Bronchial smooth muscle cell (primary cell): Measurements from ENCODE around the gene TMEM225. TPM values are rescaled to one million over a fixed set of nuclear protein-coding genes. Genes with fewer than 3 reads are reported as not detected.

Experiments used
- total RNA-seq: library from RNA; depleted of rRNA; stranded (reverse); fragments of >200 nt; gene quantifications from 2 replicates; pipeline ENCODE4 v1.2.1, GENCODE V29; 2014

Gene TMEM225
- total RNA-seq = not detected in 2 replicates

DNA sequence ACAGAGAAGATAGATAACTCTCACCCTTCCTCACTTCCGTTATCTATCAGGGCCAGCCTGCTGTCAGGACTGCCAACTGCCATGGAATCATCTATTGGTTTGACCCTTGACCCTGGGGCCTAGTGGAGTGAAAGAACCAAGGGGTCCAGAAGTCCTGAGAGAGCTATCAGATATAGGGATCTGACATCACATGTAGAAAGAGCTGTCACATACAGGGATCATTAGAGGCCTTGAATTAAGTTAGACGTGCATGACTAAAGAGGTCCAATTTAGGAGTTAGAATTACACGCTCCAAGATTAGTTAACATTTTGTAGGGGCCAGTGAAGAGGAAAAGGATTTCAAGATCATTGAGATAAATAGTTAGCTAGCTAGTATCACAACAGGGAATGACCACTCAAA, at the start of gene TMEM225:
TSS of gene TMEM225 (minus strand) at position 101 of the 400 bp plus-strand sequence. CDS start 245 bp downstream, outside the sequence.

GRCh38 chr11:123901867-123902266, 16.4 kb upstream of the TMEM225 start, which contains the start of gene OR8D4:
TSS of gene OR8D4 (plus strand) at chr11:123902167. CDS start at chr11:123906432, 4,265 bp downstream.

Other genes starting within 250 kb of the TMEM225 start
- under 0.01 TPM in 2 replicates for gene SCN3B, start 231.0 kb downstream of the TMEM225 start, total RNA-seq
- 3.9 and 4.6 TPM in 2 replicates for gene ZNF202, start 144.0 kb downstream of the TMEM225 start, total RNA-seq
- not detected in 2 replicates for gene OR6X1, start 131.2 kb downstream of the TMEM225 start, total RNA-seq
- gene OR6M1, start 79.3 kb downstream of the TMEM225 start, total RNA-seq = not detected in 2 replicates
- not detected in 2 replicates for gene OR8D4, start 16.5 kb upstream of the TMEM225 start, total RNA-seq
- not detected in 2 replicates for gene OR4D5, start 53.9 kb upstream of the TMEM225 start, total RNA-seq
- gene OR6T1, start 58.2 kb upstream of the TMEM225 start, total RNA-seq = not detected in 2 replicates
- not detected in 2 replicates for gene OR10S1, start 92.1 kb upstream of the TMEM225 start, total RNA-seq
- not detected in 2 replicates for gene OR10G6, start 109.5 kb upstream of the TMEM225 start, total RNA-seq
- not detected in 2 replicates for gene OR10G4, start 127.3 kb upstream of the TMEM225 start, total RNA-seq
- gene OR10G9, start 137.3 kb upstream of the TMEM225 start, total RNA-seq = not detected in 2 replicates
- not detected in 2 replicates for gene OR10G8, start 141.1 kb upstream of the TMEM225 start, total RNA-seq
- not detected in 2 replicates for gene OR10G7, start 155.7 kb upstream of the TMEM225 start, total RNA-seq
- 20.9 and 25.5 TPM in 2 replicates for gene VWA5A, start 229.8 kb upstream of the TMEM225 start, total RNA-seq